ENCODE results near the gene WWC2.

DNA sequence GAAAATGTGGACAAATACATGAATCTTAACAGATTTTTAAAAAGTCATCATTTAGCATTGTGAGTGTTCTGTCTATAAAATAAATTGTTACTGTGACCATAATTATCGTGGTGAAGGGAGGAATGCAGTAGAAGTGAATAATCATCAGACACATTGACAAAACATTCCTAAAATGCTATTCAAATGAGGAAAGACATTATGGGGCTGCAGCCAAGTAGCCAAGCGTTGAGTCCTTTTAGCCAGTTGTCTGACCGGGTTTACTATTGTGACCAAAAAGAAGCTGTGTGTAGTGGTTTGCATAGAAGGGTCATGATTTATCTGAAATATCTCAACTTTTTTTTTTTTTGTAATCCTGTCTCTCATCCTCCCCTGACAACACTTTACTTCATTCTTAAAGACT, 19.5 kb downstream of the WWC2 start:
- TF ChIP-seq POLR2A (IDR thresholded peaks at IDR 0.05; ENCODE audit: low read length) (no peak), GATA1 (IDR thresholded peaks at IDR 0.05; ENCODE audit: low read depth, low read length) (no peak)

Data from erythroblast (primary cell).